GM12873 (cell line): ENCODE data around the gene SATB1.

Experiments
- CTCF ChIP-seq: IDR thresholded peaks from 2 replicates; pipeline ENCODE4 v1.5.1; 2012; ENCODE audit warnings: low read depth, mild to moderate bottlenecking, moderate library complexity, low read length, control low read depth; ENCODE audit not compliant: insufficient read depth; ENCODE audit errors: missing control alignments

Gene SATB1

GRCh38 chr3:18439281-18439680, 14.1 kb upstream of the SATB1 start:
- TF ChIP-seq CTCF: no peak

GRCh38 chr3:18438586-18438985, 13.4 kb upstream of the SATB1 start:
- TF ChIP-seq CTCF: no peak

- no peak for TF ChIP-seq CTCF
These were observed 11.1 kb upstream of the SATB1 start for GRCh38 chr3:18436213-18436612.

GRCh38 chr3:18434711-18435110, 9.6 kb upstream of the SATB1 start:
- no peak for TF ChIP-seq CTCF

GRCh38 chr3:18432752-18433151, 7.6 kb upstream of the SATB1 start:
- TF ChIP-seq CTCF: no peak

- TF ChIP-seq CTCF: no peak
These were observed 6.1 kb upstream of the SATB1 start for GRCh38 chr3:18431266-18431665.

- no peak for TF ChIP-seq CTCF
These were observed 4.0 kb upstream of the SATB1 start for GRCh38 chr3:18428991-18429745.
